HUES48 (cell line): ENCODE measurements around the gene CCDC40.

ENCODE experiments used
- H3K27ac ChIP-seq: one replicate; pipeline ENCODE4 v1.7.0; 2013; ENCODE audit warnings: low read depth, low read length, inconsistent platforms
- H3K27me3 ChIP-seq: 2 replicates; pipeline ENCODE4 v1.6.1; 2013; ENCODE audit warnings: mild to moderate bottlenecking, low read length; ENCODE audit not compliant: control insufficient read depth, insufficient read depth
- H3K36me3 ChIP-seq: 2 replicates; pipeline ENCODE4 v1.6.1; 2013; ENCODE audit warnings: low read length; ENCODE audit not compliant: control insufficient read depth, insufficient read depth
- H3K4me1 ChIP-seq: 2 replicates; pipeline ENCODE4 v1.6.1; 2013; ENCODE audit warnings: mild to moderate bottlenecking, low read length; ENCODE audit not compliant: control insufficient read depth, insufficient read depth
- H3K4me3 ChIP-seq: 2 replicates; pipeline ENCODE4 v1.5.1; 2013; ENCODE audit warnings: mild to moderate bottlenecking, low read depth, low read length
- H3K9ac ChIP-seq: 2 replicates; pipeline ENCODE4 v1.6.1; 2013; ENCODE audit warnings: mild to moderate bottlenecking, low read depth, low read length, moderate library complexity
- H3K9me3 ChIP-seq: 2 replicates; pipeline ENCODE4 v1.6.1; 2013; ENCODE audit warnings: low read length; ENCODE audit not compliant: control insufficient read depth, insufficient read depth

The CCDC40 gene

DNA sequence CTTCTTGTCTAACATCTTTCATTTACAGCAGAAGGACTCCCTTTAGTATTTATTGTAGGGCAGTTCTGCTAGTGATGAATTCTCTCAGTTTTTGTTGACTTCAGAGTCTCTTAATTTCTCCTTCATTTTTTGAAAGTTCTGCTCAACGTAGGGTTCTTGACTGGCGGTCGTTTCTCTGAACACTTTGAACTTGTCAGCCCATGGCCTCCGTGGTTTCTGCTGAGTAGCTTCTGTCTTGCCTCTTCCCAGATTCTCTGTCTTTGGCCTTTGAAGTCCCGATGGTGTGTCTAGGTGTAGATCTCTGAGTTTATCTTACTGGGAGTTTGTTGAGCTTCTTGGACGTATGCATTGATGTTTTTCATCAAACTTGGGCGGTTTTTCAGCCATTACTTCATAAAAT is 78.3 kb downstream of the CCDC40 start:
- Histone ChIP-seq H3K4me3 (no peak overlapping the region), H3K27me3 (no peaks in the 10 kb centered on the region), H3K27ac (no peak overlapping the region), H3K36me3 (no peaks in the 10 kb centered on the region; the same call in 1 of the 2 replicates), H3K9me3 (no peaks in the 10 kb centered on the region), H3K4me1 (peaks cover 3% of the 10 kb centered on the region), H3K9ac (no peak overlapping the region)

DNA sequence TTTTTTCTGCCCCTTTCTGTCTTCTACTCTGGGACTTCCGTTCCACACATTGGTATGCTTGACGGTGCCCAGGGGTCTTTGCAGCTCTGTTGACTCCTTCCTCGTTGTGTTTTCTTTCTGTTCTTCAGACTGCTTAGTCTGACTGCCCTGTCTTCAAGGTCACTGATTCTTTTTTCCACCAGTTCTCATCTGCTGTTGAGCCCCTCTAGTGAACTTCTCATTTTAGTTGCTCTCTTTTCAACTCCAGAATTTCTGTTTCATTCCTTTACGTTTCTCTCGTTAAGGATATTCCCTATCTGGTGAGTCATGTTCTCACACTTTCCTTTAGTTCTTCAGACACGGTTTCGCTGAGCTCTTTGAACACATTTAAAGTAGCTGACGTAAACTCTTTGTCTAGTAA is 78.7 kb downstream of the CCDC40 start:
- peaks cover 3% of the 10 kb centered on the region for H3K4me1 ChIP-seq
- no peaks in the 10 kb centered on the region; the same call in 1 of the 2 replicates for H3K36me3 ChIP-seq
- no peaks in the 10 kb centered on the region for H3K27me3 ChIP-seq
- H3K9me3 ChIP-seq, result no peaks in the 10 kb centered on the region
- no peak overlapping the region for H3K9ac ChIP-seq
- no peak overlapping the region for H3K4me3 ChIP-seq
- no peak overlapping the region for H3K27ac ChIP-seq

DNA sequence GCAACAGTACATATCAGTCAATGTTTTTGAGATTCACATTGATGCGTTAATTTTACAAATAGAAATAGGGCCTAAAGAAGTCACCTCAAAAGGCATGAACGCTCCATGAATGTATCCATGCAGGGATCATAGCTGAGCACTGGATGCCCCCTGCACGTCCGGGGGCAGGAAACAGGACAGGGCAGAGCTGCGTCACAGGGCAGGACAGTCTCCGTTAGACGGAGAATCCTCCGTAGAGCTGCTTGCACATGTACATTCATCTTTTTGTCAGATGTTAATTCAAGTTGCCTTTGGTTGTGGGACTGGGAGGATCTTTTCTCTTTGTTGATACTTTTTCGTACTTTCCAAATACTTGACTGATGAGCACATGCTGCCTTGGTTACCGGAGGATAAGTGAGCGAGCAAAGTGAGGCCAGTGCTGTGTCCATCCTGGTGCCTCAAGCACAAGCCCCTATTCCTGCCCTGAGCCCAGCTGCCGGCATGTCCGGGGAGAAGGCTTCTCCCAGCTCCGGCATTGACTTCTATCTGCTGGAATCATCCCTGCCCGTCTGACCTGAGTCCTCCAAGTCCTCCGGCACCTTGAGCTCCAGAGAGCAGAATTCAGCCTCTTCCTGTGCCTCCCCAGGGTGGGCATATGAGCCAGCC is 80.0 kb downstream of the CCDC40 start:
- no peak overlapping the region for H3K9ac ChIP-seq
- H3K4me3 ChIP-seq, result no peak overlapping the region
- no peaks in the 10 kb centered on the region; the same call in 1 of the 2 replicates for H3K36me3 ChIP-seq
- no peak overlapping the region for H3K27ac ChIP-seq
- H3K4me1 ChIP-seq, result peaks cover 3% of the 10 kb centered on the region
- H3K9me3 ChIP-seq, result no peaks in the 10 kb centered on the region
- H3K27me3 ChIP-seq, result no peaks in the 10 kb centered on the region

DNA sequence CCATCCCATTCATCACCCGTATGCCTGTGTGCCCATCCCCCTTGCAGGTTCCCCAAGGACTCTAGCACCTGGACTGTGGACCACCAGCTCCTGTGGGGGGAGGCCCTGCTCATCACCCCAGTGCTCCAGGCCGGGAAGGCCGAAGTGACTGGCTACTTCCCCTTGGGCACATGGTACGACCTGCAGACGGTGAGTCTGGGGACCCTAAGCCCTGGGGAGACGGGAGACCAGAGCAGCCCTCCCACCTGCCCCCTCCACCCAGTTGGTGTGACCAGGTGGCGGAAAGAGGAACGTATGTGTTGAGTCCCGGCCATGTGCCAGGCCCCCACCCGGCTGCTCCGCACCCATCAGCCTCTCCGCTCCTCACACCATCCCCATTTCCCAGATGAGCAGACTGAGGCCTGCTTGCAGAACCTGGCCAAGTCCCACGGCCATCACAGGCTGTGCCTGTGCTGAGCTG is 80.5 kb downstream of the CCDC40 start:
- H3K9me3 ChIP-seq, result no peaks in the 10 kb centered on the region
- H3K36me3 ChIP-seq, result no peaks in the 10 kb centered on the region; the same call in 1 of the 2 replicates
- no peak overlapping the region for H3K9ac ChIP-seq
- H3K27me3 ChIP-seq, result no peaks in the 10 kb centered on the region
- H3K4me3 ChIP-seq, result no peak overlapping the region
- H3K27ac ChIP-seq, result no peak overlapping the region
- peaks cover 3% of the 10 kb centered on the region for H3K4me1 ChIP-seq

DNA sequence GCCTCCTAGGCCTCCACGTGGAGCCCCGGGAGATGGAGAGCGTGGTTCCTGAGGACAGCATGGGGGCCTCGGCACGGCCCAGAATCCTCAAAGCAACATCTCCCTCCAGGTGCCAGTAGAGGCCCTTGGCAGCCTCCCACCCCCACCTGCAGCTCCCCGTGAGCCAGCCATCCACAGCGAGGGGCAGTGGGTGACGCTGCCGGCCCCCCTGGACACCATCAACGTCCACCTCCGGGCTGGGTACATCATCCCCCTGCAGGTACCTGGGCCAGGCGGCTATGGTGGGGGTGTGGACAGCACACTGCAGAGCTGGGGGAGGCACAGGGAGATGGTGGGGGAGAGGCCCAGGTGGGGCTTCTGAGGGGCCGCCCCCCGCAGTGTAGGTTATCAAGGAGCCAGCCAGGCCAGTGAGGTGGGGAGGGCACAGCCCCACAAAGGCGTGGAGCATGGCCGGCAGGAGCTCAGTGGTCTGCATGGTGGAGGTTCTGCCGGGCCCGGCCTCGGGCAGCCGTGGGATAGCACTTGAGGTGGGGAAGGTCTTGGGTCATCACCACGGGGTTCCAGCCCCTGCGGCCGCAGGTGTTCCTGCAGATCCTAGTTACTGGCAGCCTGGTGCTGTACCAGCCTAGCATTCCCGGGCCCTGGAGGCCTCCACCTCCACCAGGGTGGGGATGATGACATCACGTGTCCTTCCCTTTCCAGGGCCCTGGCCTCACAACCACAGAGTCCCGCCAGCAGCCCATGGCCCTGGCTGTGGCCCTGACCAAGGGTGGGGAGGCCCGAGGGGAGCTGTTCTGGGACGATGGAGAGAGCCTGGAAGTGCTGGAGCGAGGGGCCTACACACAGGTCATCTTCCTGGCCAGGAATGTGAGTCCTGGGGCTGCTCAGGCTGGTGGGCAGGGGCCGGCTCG is 81.3 kb downstream of the CCDC40 start:
- Histone ChIP-seq H3K4me3 (no peak overlapping the region), H3K27me3 (no peaks in the 10 kb centered on the region), H3K4me1 (peaks cover 3% of the 10 kb centered on the region), H3K36me3 (no peaks in the 10 kb centered on the region; the same call in 1 of the 2 replicates), H3K9me3 (no peaks in the 10 kb centered on the region), H3K27ac (no peak overlapping the region), H3K9ac (no peak overlapping the region)

DNA sequence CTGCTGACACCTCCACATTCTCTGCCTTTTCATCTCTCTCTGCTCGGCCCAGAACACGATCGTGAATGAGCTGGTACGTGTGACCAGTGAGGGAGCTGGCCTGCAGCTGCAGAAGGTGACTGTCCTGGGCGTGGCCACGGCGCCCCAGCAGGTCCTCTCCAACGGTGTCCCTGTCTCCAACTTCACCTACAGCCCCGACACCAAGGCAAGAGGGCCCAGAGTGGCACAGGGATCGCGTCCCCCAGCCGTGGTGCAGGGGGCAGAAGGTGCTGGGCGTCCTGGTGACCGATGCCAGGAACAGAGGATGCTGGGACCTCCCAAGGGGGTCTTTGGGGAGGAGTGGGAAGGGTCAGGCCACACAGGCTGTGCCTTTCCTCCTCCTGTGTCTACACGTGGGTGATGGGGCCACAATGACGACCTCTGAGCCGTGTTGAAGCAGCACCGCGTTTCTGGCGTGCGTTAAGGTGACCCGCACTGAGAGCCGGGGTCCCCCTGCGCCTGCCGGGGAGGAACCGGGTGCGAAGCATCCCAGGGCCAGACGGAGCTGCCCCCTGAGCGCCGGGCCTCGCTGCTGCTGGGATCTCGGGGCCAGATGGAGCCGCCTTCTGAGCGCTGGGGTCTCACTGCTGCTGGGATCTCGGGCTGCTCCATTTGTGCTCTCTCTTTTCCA is 82.3 kb downstream of the CCDC40 start:
- Histone ChIP-seq H3K9me3 (no peaks in the 10 kb centered on the region), H3K27me3 (no peaks in the 10 kb centered on the region), H3K4me3 (no peak overlapping the region), H3K9ac (no peak overlapping the region), H3K27ac (no peak overlapping the region), H3K4me1 (peaks cover 2% of the 10 kb centered on the region), H3K36me3 (no peaks in the 10 kb centered on the region; the same call in 1 of the 2 replicates)

DNA sequence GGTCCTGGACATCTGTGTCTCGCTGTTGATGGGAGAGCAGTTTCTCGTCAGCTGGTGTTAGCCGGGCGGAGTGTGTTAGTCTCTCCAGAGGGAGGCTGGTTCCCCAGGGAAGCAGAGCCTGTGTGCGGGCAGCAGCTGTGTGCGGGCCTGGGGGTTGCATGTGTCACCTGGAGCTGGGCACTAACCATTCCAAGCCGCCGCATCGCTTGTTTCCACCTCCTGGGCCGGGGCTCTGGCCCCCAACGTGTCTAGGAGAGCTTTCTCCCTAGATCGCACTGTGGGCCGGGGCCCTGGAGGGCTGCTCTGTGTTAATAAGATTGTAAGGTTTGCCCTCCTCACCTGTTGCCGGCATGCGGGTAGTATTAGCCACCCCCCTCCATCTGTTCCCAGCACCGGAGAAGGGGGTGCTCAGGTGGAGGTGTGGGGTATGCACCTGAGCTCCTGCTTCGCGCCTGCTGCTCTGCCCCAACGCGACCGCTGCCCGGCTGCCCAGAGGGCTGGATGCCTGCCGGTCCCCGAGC is 82.9 kb downstream of the CCDC40 start:
- no peak overlapping the region for H3K27ac ChIP-seq
- no peak overlapping the region for H3K9ac ChIP-seq
- no peaks in the 10 kb centered on the region for H3K27me3 ChIP-seq
- peaks cover 8% of the 10 kb centered on the region for H3K4me1 ChIP-seq
- no peaks in the 10 kb centered on the region for H3K9me3 ChIP-seq
- H3K4me3 ChIP-seq, result no peak overlapping the region
- H3K36me3 ChIP-seq, result no peaks in the 10 kb centered on the region; the same call in 1 of the 2 replicates

DNA sequence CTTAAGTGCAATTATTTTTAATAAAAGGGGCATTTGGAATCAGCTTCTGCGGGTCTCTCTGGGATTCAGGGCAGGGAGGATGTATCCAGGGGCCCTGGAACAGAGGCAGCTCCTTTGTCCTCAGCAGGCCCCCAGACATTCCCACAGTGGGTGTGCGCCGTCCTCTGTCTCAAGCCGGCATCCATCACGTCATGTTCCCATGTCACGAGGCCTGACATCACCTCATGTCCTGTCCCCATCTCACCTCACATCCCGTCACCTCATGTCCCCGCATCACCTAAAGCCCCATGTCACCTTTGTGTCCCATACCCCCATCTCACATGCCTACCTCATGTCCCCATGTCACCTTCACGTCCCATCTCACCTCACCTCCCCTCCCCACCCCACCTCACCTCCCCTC is 83.4 kb downstream of the CCDC40 start:
- Histone ChIP-seq H3K27ac (no peak overlapping the region), H3K4me1 (peaks cover 13% of the 10 kb centered on the region), H3K4me3 (no peak overlapping the region), H3K36me3 (no peaks in the 10 kb centered on the region; the same call in 1 of the 2 replicates), H3K9ac (no peak overlapping the region), H3K27me3 (no peaks in the 10 kb centered on the region), H3K9me3 (no peaks in the 10 kb centered on the region)

DNA sequence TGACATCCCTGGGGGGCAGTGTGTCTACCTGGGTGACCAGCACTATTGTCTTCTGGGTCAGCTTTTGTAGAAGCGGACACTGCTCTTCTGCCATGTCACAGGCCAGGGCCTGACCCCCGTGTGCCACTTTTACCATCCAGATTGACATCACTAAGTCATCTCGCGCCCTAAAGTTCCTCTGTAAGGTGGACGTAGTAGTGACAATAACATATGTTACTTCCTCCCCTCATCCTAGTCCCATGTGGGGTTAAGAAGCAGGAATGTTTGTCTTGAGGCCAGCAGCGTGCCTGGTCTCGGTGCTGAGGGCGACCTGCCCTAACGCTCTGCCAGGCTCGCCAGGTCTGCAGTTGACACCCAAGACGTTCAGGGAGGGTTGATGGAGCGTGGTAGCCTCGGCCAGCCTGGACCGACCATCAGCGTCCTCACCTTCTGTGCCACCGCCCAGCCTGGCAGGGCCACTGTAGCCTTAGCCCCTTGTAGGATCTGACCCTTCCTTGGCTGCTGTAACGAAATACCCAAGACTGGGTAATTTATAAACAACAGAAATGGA is 85.7 kb downstream of the CCDC40 start:
- Histone ChIP-seq H3K27ac (no peak overlapping the region), H3K4me1 (peaks cover 15% of the 10 kb centered on the region), H3K4me3 (no peak overlapping the region), H3K9me3 (no peaks in the 10 kb centered on the region), H3K27me3 (no peaks in the 10 kb centered on the region), H3K36me3 (no peaks in the 10 kb centered on the region; the same call in 1 of the 2 replicates), H3K9ac (no peak overlapping the region)

DNA sequence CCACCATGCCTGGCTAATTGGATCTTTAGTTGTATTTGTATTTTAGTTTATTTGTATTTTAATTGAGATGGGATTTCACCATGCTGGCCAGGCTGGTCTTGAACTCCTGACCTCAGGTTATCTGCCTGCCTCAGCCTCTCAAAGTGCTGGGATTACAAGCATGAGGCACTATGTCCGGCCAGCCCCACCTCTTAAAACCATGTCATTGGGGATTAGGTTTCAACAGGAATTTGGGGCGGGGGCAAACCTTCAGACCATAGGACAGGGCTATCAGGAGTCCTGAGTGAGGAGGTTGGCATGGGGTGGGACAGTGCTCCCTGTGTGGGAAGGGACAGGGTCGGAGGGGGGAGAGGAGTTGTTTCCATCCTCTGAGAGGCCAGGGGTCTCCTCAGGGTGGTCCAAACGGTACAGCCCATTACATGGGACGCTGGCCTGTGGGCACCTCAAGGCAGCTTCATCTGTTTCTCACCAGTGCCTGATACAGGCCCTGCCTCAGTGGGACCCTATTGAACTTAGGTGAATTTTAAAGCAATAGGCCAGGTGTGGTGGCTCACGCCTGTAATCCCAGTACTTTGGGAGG is 86.6 kb downstream of the CCDC40 start:
- H3K36me3 ChIP-seq, result no peaks in the 10 kb centered on the region; the same call in 1 of the 2 replicates
- no peak overlapping the region for H3K27ac ChIP-seq
- peaks cover 15% of the 10 kb centered on the region for H3K4me1 ChIP-seq
- H3K4me3 ChIP-seq, result no peak overlapping the region
- H3K9ac ChIP-seq, result no peak overlapping the region
- no peaks in the 10 kb centered on the region for H3K9me3 ChIP-seq
- no peaks in the 10 kb centered on the region for H3K27me3 ChIP-seq
